Keratinocyte (primary cell): Measurements from ENCODE around the gene UGGT2. TPM values are rescaled to one million over a fixed set of nuclear protein-coding genes. Genes with fewer than 3 reads are reported as not detected.
"Not testable (repeated sequence)": the region's sequence is repeated elsewhere in the genome, so short reads cannot be mapped to it uniquely, and the experiment has no call there.

Source experiments
- DNase-seq: peaks from one replicate; pipeline ENCODE4 v3.0.0-alpha.2; 2011; ENCODE audit warnings: low read depth, missing footprints, low spot score
- FAIRE-seq: peaks from 2 replicates; lab custom pipeline; 2011; peaks lifted over from hg19 to GRCh38; lab: Jason Lieb, UNC
- H2AFZ ChIP-seq: 2 replicates; pipeline ENCODE4 v1.6.0; 2012; ENCODE audit warnings: low read length, control low read depth, inconsistent platforms; ENCODE audit not compliant: control insufficient read depth
- H3K27ac ChIP-seq: 2 replicates; pipeline ENCODE4 v1.5.1; 2011; ENCODE audit warnings: low read length; ENCODE audit not compliant: control insufficient read depth, insufficient read depth
- H3K27me3 ChIP-seq: 3 replicates; pipeline ENCODE4 v1.6.0; 2011; ENCODE audit warnings: low read length; ENCODE audit not compliant: control insufficient read depth, insufficient read depth; ENCODE audit errors: extremely low read depth
- H3K36me3 ChIP-seq, 2 experiments: 2 replicates in 1 of 2; 3 replicates in 1 of 2; pipeline ENCODE4 v1.5.1; 2011; ENCODE audit warnings: low read length in 2 of 2, mild to moderate bottlenecking in 1 of 2; ENCODE audit not compliant: control insufficient read depth in 2 of 2, insufficient read depth in 2 of 2; ENCODE audit errors: extremely low read depth in 1 of 2
- H3K4me1 ChIP-seq: 3 replicates; pipeline ENCODE4 v1.5.1; 2011; ENCODE audit warnings: low read length; ENCODE audit not compliant: control insufficient read depth, insufficient read depth; ENCODE audit errors: extremely low read depth
- H3K4me2 ChIP-seq: 3 replicates; pipeline ENCODE4 v1.6.0; 2011; ENCODE audit warnings: low read depth, low read length; ENCODE audit not compliant: control insufficient read depth, insufficient read depth; ENCODE audit errors: extremely low read depth
- H3K4me3 ChIP-seq, 3 experiments: fragments of 200-600 bp in 1 of 3; sonication (generic) in 1 of 3; 2 replicates in 2 of 3; 3 replicates in 1 of 3; pipeline ENCODE4 v1.5.1; 2011 to 2016; ENCODE audit warnings: low read length in 3 of 3, mild to moderate bottlenecking in 3 of 3, control low read depth in 2 of 3, inconsistent platforms in 1 of 3, low read depth in 1 of 3, mixed read lengths in 1 of 3, mixed run types in 1 of 3, moderate library complexity in 1 of 3; ENCODE audit not compliant: control insufficient read depth in 2 of 3, insufficient read depth in 2 of 3; ENCODE audit errors: extremely low read depth in 1 of 3
- H3K79me2 ChIP-seq: 2 replicates; pipeline ENCODE4 v1.6.0; 2012; ENCODE audit warnings: low read length; ENCODE audit not compliant: control insufficient read depth, insufficient read depth
- H3K9ac ChIP-seq: 3 replicates; pipeline ENCODE4 v1.6.0; 2011; ENCODE audit warnings: low read length; ENCODE audit not compliant: control insufficient read depth, insufficient read depth; ENCODE audit errors: extremely low read depth
- H3K9me1 ChIP-seq: 3 replicates; pipeline ENCODE4 v1.6.0; 2011; ENCODE audit warnings: low read length; ENCODE audit not compliant: control insufficient read depth, insufficient read depth; ENCODE audit errors: extremely low read depth
- H3K9me3 ChIP-seq: 2 replicates; pipeline ENCODE4 v1.5.1; 2012; ENCODE audit warnings: low read depth, low read length; ENCODE audit not compliant: control insufficient read depth
- H4K20me1 ChIP-seq: 3 replicates; pipeline ENCODE4 v1.6.0; 2011; ENCODE audit warnings: low read length; ENCODE audit not compliant: control insufficient read depth, insufficient read depth; ENCODE audit errors: extremely low read depth
- EZH2 ChIP-seq: IDR thresholded peaks from one replicate; pipeline ENCODE4 v1.6.1; 2012; ENCODE audit warnings: inconsistent platforms, mild to moderate bottlenecking, low read length, moderate library complexity
- dilution Hi-C: fragments of 300-500 bp; cut with MboI; formaldehyde crosslinking; loops from one replicate; pipeline ENCODE4 v1.7.0; 2020; ENCODE audit warnings: low sequenced_read_pairs; ENCODE audit not compliant: extremely low pct_ligation_motif_present
- polyA plus RNA-seq, 5 experiments: library from polyadenylated mRNA; depleted of rRNA in 3 of 5; stranded (reverse) in 3 of 5; stranded (forward) in 1 of 5; unstranded in 1 of 5; fragments of >200 nt; gene quantifications; 1 replicate in 1 of 5; 2 replicates in 3 of 5; 3 replicates in 1 of 5; pipeline versions ENCODE4 v1.2.1 to v1.2.3, GENCODE V29; 2011 to 2012; ENCODE audit warnings: missing spikeins in 2 of 5, low read depth in 1 of 5, low replicate concordance in 1 of 5
- TF ChIP-seq, protein P1 (sequence below), 3 experiments: IDR thresholded peaks in 1 of 3; conservative IDR thresholded peaks in 1 of 3; optimal IDR thresholded peaks in 1 of 3; 2 replicates in 2 of 3; 3 replicates in 1 of 3; pipeline versions ENCODE3 to v1.5.1; 2011; ENCODE audit warnings: low read length in 3 of 3, mild to moderate bottlenecking in 3 of 3, moderate library complexity in 2 of 3, control low read depth in 1 of 3, inconsistent platforms in 1 of 3; ENCODE audit not compliant: insufficient read depth in 2 of 3; ENCODE audit errors: extremely low read depth in 1 of 3

The UGGT2 gene
- polyA plus RNA-seq, 1 donor (not counting 4 experiments of a cell fraction or from before 2014, with no cell fraction given): 12.5 TPM

DNA sequence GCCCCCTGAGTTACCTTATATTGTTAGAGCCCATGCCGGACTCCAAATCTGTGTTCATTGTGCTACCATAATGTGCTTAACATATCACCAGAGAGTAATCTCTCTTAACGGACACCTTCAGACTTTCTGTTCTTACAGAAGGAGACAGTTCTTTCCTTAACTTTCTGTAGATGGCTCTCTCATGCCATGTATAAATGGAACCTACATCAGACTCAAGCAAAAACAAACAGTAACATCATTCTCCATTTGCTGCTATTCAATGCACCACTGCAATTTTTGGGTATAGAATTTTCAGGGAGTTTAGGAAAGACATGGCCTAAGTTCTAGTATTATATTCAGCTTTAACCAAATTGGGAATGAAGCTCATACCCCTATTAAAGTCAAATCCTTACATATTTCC, 12.6 kb upstream of the UGGT2 start:
- Histone ChIP-seq H3K9ac (no peak overlapping the region), H4K20me1 (no peaks in the 10 kb centered on the region), H3K9me3 (no peaks in the 10 kb centered on the region), H3K4me1 (no peaks in the 10 kb centered on the region), H3K9me1 (no peaks in the 10 kb centered on the region), H3K4me3 (no peak overlapping the region), H3K27ac (no peak overlapping the region), H3K4me2 (no peak overlapping the region), H3K36me3 (no peaks in the 10 kb centered on the region), H3K79me2 (no peaks in the 10 kb centered on the region), H3K27me3 (peaks cover 6% of the 10 kb centered on the region), H2AFZ (no peak overlapping the region)
- TF ChIP-seq EZH2: no peak
- TF ChIP-seq, protein P1, sequence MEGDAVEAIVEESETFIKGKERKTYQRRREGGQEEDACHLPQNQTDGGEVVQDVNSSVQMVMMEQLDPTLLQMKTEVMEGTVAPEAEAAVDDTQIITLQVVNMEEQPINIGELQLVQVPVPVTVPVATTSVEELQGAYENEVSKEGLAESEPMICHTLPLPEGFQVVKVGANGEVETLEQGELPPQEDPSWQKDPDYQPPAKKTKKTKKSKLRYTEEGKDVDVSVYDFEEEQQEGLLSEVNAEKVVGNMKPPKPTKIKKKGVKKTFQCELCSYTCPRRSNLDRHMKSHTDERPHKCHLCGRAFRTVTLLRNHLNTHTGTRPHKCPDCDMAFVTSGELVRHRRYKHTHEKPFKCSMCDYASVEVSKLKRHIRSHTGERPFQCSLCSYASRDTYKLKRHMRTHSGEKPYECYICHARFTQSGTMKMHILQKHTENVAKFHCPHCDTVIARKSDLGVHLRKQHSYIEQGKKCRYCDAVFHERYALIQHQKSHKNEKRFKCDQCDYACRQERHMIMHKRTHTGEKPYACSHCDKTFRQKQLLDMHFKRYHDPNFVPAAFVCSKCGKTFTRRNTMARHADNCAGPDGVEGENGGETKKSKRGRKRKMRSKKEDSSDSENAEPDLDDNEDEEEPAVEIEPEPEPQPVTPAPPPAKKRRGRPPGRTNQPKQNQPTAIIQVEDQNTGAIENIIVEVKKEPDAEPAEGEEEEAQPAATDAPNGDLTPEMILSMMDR (optimal IDR thresholded peaks at IDR 0.05 in 1 of 3, IDR thresholded peaks at IDR 0.05 in 1 of 3, conservative IDR thresholded peaks at IDR 0.05 in 1 of 3; ENCODE audit: extremely low read depth in 1 of 3, insufficient read depth in 2 of 3, low read length in 3 of 3): no peak
- DNase-seq: no peak
- no peak for FAIRE-seq
- dilution Hi-C loops: no loop called here

DNA sequence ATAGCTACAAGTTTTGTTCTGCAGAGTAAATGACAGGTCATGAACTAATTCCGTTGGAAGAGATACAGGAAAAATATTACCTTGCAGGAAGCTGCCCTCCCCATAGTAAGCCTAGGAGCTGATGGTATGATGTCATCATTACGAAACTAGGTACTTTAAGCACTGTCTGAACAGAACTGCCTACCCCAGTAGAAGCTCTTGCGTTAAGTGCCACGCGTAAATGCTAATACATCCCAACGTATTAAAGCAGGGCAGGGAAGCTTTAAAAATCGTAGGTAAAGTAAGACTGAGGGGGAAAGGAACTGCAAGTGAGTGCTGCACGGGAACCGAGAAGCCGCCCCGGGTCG, 572 bp downstream of the UGGT2 start:
- Histone ChIP-seq H3K9me3 (no peaks in the 10 kb centered on the region), H3K27me3 (no peaks in the 10 kb centered on the region), H3K36me3 (no peaks in the 10 kb centered on the region), H3K79me2 (peaks cover 20% of the 10 kb centered on the region), H3K27ac (peak overlapping the region; percentile 81), H2AFZ (peak overlapping the region; percentile 98), H3K9ac (peak overlapping the region; percentile 83), H3K4me2 (peak overlapping the region; percentile 57), H4K20me1 (no peaks in the 10 kb centered on the region), H3K4me3 (peak overlapping the region; percentile 70 to 88 (median 81)), H3K9me1 (no peaks in the 10 kb centered on the region), H3K4me1 (no peaks in the 10 kb centered on the region)
- DNase-seq (peak; percentile 2), FAIRE-seq (no peak)
- TF ChIP-seq, protein P1 (optimal IDR thresholded peaks at IDR 0.05 in 1 of 3, IDR thresholded peaks at IDR 0.05 in 1 of 3, conservative IDR thresholded peaks at IDR 0.05 in 1 of 3; ENCODE audit: extremely low read depth in 1 of 3, insufficient read depth in 2 of 3, low read length in 3 of 3): no peak
- no peak for TF ChIP-seq EZH2
- dilution Hi-C loops: no loop called here

DNA sequence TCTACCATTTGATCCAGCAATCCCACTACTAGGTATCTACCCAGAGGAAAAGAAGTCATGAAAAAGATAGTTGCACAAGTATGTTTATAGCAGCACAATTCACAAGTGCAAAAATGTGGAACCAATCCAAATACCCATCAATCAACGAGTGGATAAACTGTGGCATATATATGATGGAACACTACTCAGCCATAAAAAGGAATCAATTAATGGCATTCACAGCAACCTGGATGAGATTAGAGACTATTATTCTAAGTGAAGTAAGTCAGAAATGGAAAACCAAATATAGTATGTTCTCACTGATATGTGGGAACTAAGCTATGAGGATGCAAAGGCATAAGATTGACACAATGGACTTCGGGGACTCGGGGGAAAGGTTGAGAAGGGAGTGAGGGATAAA, 1.3 kb downstream of the UGGT2 start:
- FAIRE-seq, H4K20me1 ChIP-seq, DNase-seq, H3K36me3 ChIP-seq, H2AFZ ChIP-seq, dilution Hi-C loops, H3K9me3 ChIP-seq, H3K9ac ChIP-seq, H3K27me3 ChIP-seq, H3K27ac ChIP-seq, H3K4me1 ChIP-seq, H3K9me1 ChIP-seq: not testable (repeated sequence)
- H3K79me2 ChIP-seq: peaks cover 22% of the 10 kb centered on the region
- H3K4me2 ChIP-seq: peak overlapping the region; percentile 57
- peak overlapping the region in 1 of 3 experiments; percentile 88 for H3K4me3 ChIP-seq

DNA sequence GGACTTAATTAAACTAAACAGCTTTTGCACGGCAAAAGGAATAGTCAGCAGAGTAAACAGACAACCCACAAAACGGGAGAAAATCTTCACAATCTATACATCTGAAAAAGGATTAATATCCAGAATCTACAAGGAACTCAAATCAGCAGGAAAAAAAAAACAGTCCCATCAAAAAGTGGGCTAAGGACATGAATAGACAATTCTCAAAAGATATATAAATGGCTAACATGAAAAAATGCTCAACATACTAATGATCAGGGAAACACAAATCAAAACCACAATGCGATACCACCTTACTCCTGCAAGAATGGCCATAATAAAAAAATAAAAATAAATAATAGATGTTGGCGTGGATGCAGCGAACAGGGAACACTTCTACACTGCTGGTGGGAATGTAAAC, 1.7 kb downstream of the UGGT2 start:
- H3K27me3 ChIP-seq, H3K36me3 ChIP-seq, H3K9me3 ChIP-seq, H3K9me1 ChIP-seq, H3K4me2 ChIP-seq, DNase-seq, H2AFZ ChIP-seq, H3K27ac ChIP-seq, H4K20me1 ChIP-seq, H3K4me3 ChIP-seq, H3K9ac ChIP-seq, H3K4me1 ChIP-seq, FAIRE-seq, dilution Hi-C loops: not testable (repeated sequence)
- peaks cover 27% of the 10 kb centered on the region for H3K79me2 ChIP-seq
